SK-N-SH (cell line): ENCODE data around the gene PLIN5. TPM values are rescaled to one million over a fixed set of nuclear protein-coding genes. Genes with fewer than 3 reads are reported as not detected.

Source experiments
- CTCF ChIA-PET: fragments of 300-600, 350-600 bp; formaldehyde crosslinking; extraction: SDS; loops from one replicate; lab custom pipeline; 2021; lab: Yijun Ruan, JAX
- POLR2A ChIA-PET: fragments of 350-600 bp; sonication (Branson Sonifier 250); formaldehyde crosslinking; extraction: SDS; loops from one replicate; lab custom pipeline; 2020; ENCODE audit warnings: antibody characterized with exemption, inconsistent platforms; lab: Yijun Ruan, JAX
- DNase-seq: peaks from one replicate; pipeline ENCODE4 v3.0.0; 2012
- H2AFZ ChIP-seq: fragments of 200-600 bp; sonication (generic); 2 replicates; pipeline ENCODE4 v1.8.1; 2016; ENCODE audit warnings: antibody characterized with exemption, mild to moderate bottlenecking, low read depth
- H3F3A ChIP-seq: fragments of 200-600 bp; sonication (generic); replicated peaks from 2 replicates; pipeline ENCODE3; 2016; ENCODE audit warnings: antibody characterized with exemption, mild to moderate bottlenecking; ENCODE audit not compliant: insufficient read depth
- H3K27ac ChIP-seq, 2 experiments: fragments of 200-500 bp in 1 of 2; fragments of 200-600 bp in 1 of 2; sonication (Bioruptor generic) in 1 of 2; sonication (generic), shearing (Covaris generic) in 1 of 2; 2 replicates each; pipeline versions ENCODE4 v1.5.1 to v1.6.1; 2014 to 2016; ENCODE audit warnings: low read depth in 2 of 2, inconsistent platforms in 1 of 2, low read length in 1 of 2, mild to moderate bottlenecking in 1 of 2, mixed read lengths in 1 of 2
- H3K27me3 ChIP-seq: fragments of 200-600 bp; sonication (generic), shearing (Covaris generic); 2 replicates; pipeline ENCODE4 v1.6.1; 2016; ENCODE audit warnings: mixed run types; ENCODE audit not compliant: insufficient read depth
- H3K36me3 ChIP-seq, 2 experiments: fragments of 200-500 bp in 1 of 2; fragments of 200-600 bp in 1 of 2; sonication (Bioruptor generic) in 1 of 2; sonication (generic) in 1 of 2; replicated peaks in 1 of 2; 2 replicates each; pipeline versions ENCODE3 to v1.5.1; 2014 to 2016; ENCODE audit warnings: low read length in 1 of 2, mild to moderate bottlenecking in 1 of 2; ENCODE audit not compliant: insufficient read depth in 2 of 2, control insufficient read depth in 1 of 2
- H3K4me1 ChIP-seq, 2 experiments: fragments of 200-500 bp in 1 of 2; fragments of 200-600 bp in 1 of 2; sonication (Bioruptor generic) in 1 of 2; sonication (generic), shearing (Covaris generic) in 1 of 2; 2 replicates each; pipeline versions ENCODE4 v1.5.1 to v1.6.1; 2014 to 2016; ENCODE audit warnings: low read depth in 1 of 2, low read length in 1 of 2, mixed run types in 1 of 2; ENCODE audit not compliant: insufficient read depth in 2 of 2, control insufficient read depth in 1 of 2
- H3K4me2 ChIP-seq: fragments of 200-600 bp; sonication (generic), shearing (Covaris generic); 2 replicates; pipeline ENCODE4 v1.6.1; 2017; ENCODE audit warnings: mixed run types
- H3K4me3 ChIP-seq, 2 experiments: fragments of 200-500 bp in 1 of 2; fragments of 200-600 bp in 1 of 2; sonication (Bioruptor generic) in 1 of 2; sonication (generic), shearing (Covaris generic) in 1 of 2; 2 replicates each; pipeline versions ENCODE4 v1.5.1 to v1.8.1; 2014 to 2016; ENCODE audit warnings: low read depth in 2 of 2, inconsistent platforms in 1 of 2, low read length in 1 of 2, mild to moderate bottlenecking in 1 of 2, mixed read lengths in 1 of 2, moderate library complexity in 1 of 2
- H3K79me2 ChIP-seq: fragments of 200-600 bp; sonication (generic); 2 replicates; pipeline ENCODE4 v1.8.1; 2017; ENCODE audit warnings: mild to moderate bottlenecking; ENCODE audit not compliant: insufficient read depth
- H3K9ac ChIP-seq: fragments of 200-600 bp; sonication (generic); 2 replicates; pipeline ENCODE4 v1.6.1; 2017; ENCODE audit warnings: mixed run types
- H3K9me2 ChIP-seq: fragments of 200-600 bp; sonication (generic); 2 replicates; pipeline ENCODE4 v1.6.1; 2017; ENCODE audit warnings: mixed run types
- H3K9me3 ChIP-seq: fragments of 200-600 bp; sonication (generic); 2 replicates; pipeline ENCODE4 v1.6.1; 2017; ENCODE audit warnings: mixed run types, mild to moderate bottlenecking, moderate library complexity
- H4K20me1 ChIP-seq: fragments of 200-600 bp; sonication (generic); 2 replicates; pipeline ENCODE4 v1.6.1; 2017; ENCODE audit warnings: mild to moderate bottlenecking, mixed run types; ENCODE audit not compliant: insufficient read depth
- ELF1 ChIP-seq: IDR thresholded peaks from 2 replicates; pipeline ENCODE4 v1.4.0; 2012
- GATA2 ChIP-seq: sonication (generic); formaldehyde crosslinking; IDR thresholded peaks from 2 replicates; pipeline ENCODE4 v1.5.0; 2020; ENCODE audit warnings: mild to moderate bottlenecking, missing genetic modification reagents
- MEF2A ChIP-seq: IDR thresholded peaks from 2 replicates; pipeline ENCODE4 v1.4.0; 2012; ENCODE audit warnings: low read depth, borderline replicate concordance
- MXI1 ChIP-seq: IDR thresholded peaks from 2 replicates; pipeline ENCODE4 v1.6.1; 2012; ENCODE audit warnings: mild to moderate bottlenecking, low read depth, low read length, improper control_type of control experiment
- NFIC ChIP-seq: IDR thresholded peaks from 2 replicates; pipeline ENCODE4 v1.4.0; 2012; ENCODE audit warnings: borderline replicate concordance
- POLR2AphosphoS5 ChIP-seq: IDR thresholded peaks from 2 replicates; pipeline ENCODE4 v1.6.1; 2012; ENCODE audit warnings: low read depth, low read length
- RAD21 ChIP-seq: IDR thresholded peaks from 2 replicates; pipeline ENCODE4 v1.6.1; 2012; ENCODE audit warnings: mild to moderate bottlenecking, low read length
- REST ChIP-seq: IDR thresholded peaks from 2 replicates; pipeline ENCODE4 v1.6.1; 2012; ENCODE audit warnings: mild to moderate bottlenecking, low read depth, low read length, moderate library complexity
- TEAD4 ChIP-seq: IDR thresholded peaks from 2 replicates; pipeline ENCODE4 v1.4.0; 2012; ENCODE audit warnings: mild to moderate bottlenecking, borderline replicate concordance; ENCODE audit not compliant: insufficient read depth
- YY1 ChIP-seq: IDR thresholded peaks from 2 replicates; pipeline ENCODE4 v1.4.0; 2012; ENCODE audit warnings: low read depth, mild to moderate bottlenecking
- ZBTB33 ChIP-seq: IDR thresholded peaks from 2 replicates; pipeline ENCODE4 v1.4.0; 2012; ENCODE audit warnings: low read depth, borderline replicate concordance
- WGBS: methylation state at CpG from one replicate; pipeline ENCODE4 v1.1.6; 2017; ENCODE audit warnings: low lambda C conversion rate; 5-methylcytosine and 5-hydroxymethylcytosine counted together
- polyA plus RNA-seq, 3 experiments: library from polyadenylated mRNA; depleted of rRNA; stranded (reverse); fragments of >200 nt; gene quantifications; 2 replicates each; pipeline ENCODE4 v1.2.3, GENCODE V29; 2012
- TF ChIP-seq, protein P1 (sequence below): IDR thresholded peaks from 2 replicates; pipeline ENCODE4 v1.4.0; 2012; ENCODE audit warnings: low read depth, borderline replicate concordance
- TF ChIP-seq, protein P2 (sequence below): fragments of 150-350 bp; IDR thresholded peaks from 2 replicates; pipeline ENCODE4 v1.6.1; 2017; ENCODE audit warnings: antibody characterized with exemption, low read length, low read depth, borderline replicate concordance
- TF ChIP-seq, protein P3 (sequence below): fragments of 150-350 bp; IDR thresholded peaks from 2 replicates; pipeline ENCODE4 v1.6.1; 2016; ENCODE audit warnings: mild to moderate bottlenecking, low read depth, low read length

PLIN5 gene
- polyA plus RNA-seq, 1 of the 3 experiments (the other 2 are of a cell fraction) = 0.59 TPM

DNA sequence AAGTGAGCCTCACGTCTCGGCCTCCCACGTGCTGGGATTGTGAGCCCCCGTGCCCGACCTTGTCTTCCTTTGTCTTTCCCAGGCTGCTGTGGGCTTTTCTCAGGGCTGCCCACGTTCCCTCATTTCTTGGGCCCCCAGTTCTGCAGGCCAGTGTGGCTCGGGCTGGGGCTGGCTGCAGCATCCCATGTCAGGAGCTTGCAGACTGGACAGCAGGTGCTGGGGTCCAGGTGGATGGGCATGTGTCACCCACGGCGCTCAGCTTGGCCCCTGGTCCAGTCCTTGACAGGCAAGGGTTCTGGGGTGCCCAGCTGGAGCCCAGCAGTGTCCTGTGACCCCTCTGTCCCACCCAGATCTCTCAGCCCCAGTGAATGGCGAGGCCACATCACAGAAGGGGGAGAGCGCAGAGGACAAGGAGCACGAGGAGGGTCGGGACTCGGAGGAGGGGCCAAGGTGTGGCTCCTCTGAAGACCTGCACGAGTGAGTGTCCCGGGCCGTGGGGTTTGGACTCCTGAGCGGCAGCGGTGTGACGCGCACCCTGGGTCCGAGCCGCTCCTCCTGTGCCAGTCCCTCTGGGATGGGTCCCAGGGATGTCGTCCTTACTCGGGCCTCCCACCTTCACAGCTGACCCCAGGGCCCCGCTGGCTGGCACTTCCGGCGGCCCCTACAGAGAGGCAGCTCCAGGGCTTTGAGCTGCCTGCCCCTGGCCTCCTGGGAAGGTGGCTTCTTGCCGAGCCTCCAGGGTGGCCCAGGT is 34.0 kb downstream of the PLIN5 start:
- Histone ChIP-seq H3K27ac (no peak overlapping the region), H3K4me2 (no peak overlapping the region), H3K9ac (no peak overlapping the region), H3K9me2 (no peaks in the 10 kb centered on the region), H3K36me3 (peaks cover 4 to 59% of the 10 kb centered on the region in 2 experiments), H3K4me1 (no peaks in the 10 kb centered on the region), H2AFZ (no peak overlapping the region), H3K79me2 (no peaks in the 10 kb centered on the region), H4K20me1 (no peaks in the 10 kb centered on the region), H3K4me3 (no peak overlapping the region), H3F3A (peaks cover 3% of the 10 kb centered on the region), H3K27me3 (no peaks in the 10 kb centered on the region), H3K9me3 (no peaks in the 10 kb centered on the region)
- no peak for DNase-seq
- CTCF ChIA-PET = interaction anchor here (4.1 kb wide), 1 partner anchor 23 kb away, joined by 24 read pairs; no protein-coding TSS in a partner anchor
- TF ChIP-seq MXI1 (no peak), RAD21 (no peak), ELF1 (no peak), ZBTB33 (no peak), POLR2AphosphoS5 (no peak), YY1 (no peak), GATA2 (CRISPR knock-in tag) (no peak), MEF2A (no peak), NFIC (no peak), TEAD4 (no peak), REST (no peak)
- TF ChIP-seq, protein P1, sequence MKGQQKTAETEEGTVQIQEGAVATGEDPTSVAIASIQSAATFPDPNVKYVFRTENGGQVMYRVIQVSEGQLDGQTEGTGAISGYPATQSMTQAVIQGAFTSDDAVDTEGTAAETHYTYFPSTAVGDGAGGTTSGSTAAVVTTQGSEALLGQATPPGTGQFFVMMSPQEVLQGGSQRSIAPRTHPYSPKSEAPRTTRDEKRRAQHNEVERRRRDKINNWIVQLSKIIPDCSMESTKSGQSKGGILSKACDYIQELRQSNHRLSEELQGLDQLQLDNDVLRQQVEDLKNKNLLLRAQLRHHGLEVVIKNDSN = no peak
- TF ChIP-seq, protein P2, sequence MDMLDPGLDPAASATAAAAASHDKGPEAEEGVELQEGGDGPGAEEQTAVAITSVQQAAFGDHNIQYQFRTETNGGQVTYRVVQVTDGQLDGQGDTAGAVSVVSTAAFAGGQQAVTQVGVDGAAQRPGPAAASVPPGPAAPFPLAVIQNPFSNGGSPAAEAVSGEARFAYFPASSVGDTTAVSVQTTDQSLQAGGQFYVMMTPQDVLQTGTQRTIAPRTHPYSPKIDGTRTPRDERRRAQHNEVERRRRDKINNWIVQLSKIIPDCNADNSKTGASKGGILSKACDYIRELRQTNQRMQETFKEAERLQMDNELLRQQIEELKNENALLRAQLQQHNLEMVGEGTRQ = no peak
- TF ChIP-seq, protein P3, sequence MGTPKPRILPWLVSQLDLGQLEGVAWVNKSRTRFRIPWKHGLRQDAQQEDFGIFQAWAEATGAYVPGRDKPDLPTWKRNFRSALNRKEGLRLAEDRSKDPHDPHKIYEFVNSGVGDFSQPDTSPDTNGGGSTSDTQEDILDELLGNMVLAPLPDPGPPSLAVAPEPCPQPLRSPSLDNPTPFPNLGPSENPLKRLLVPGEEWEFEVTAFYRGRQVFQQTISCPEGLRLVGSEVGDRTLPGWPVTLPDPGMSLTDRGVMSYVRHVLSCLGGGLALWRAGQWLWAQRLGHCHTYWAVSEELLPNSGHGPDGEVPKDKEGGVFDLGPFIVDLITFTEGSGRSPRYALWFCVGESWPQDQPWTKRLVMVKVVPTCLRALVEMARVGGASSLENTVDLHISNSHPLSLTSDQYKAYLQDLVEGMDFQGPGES = no peak
- 92% methylated on average over 23 of the region's 29 CpGs for WGBS
- POLR2A ChIA-PET = interaction anchor here (0.7 kb wide), 1 partner anchor 1912 kb away, joined by 3 read pairs; no protein-coding TSS in a partner anchor
